Smooth muscle cell (in vitro differentiated cells): Measurements from ENCODE around the gene SHANK3. TPM values are rescaled to one million over a fixed set of nuclear protein-coding genes. Genes with fewer than 3 reads are reported as not detected.
A peak's percentile ranks its signal among the peaks of the same experiment; 100 is the strongest.

Experiments used
- DNase-seq: peaks from one replicate; lab custom pipeline; 2025; ENCODE audit not compliant: unreplicated experiment; lab: John Stamatoyannopoulos, UW
- H2AFZ ChIP-seq: fragments of 200-600 bp; sonication (generic); 2 replicates; pipeline ENCODE4 v1.6.0; 2016; ENCODE audit warnings: antibody characterized with exemption, low read depth, mild to moderate bottlenecking
- H3F3A ChIP-seq: fragments of 200-600 bp; sonication (generic); 2 replicates; pipeline ENCODE4 v1.6.0; 2017; ENCODE audit warnings: antibody characterized with exemption, low read depth
- H3K27ac ChIP-seq: fragments of 200-600 bp; sonication (generic); 2 replicates; pipeline ENCODE4 v1.5.1; 2016; ENCODE audit warnings: low read depth, mild to moderate bottlenecking
- H3K27me3 ChIP-seq: fragments of 200-600 bp; sonication (generic); 2 replicates; pipeline ENCODE4 v1.6.1; 2016; ENCODE audit warnings: low read depth, mild to moderate bottlenecking
- H3K36me3 ChIP-seq: fragments of 200-600 bp; sonication (generic); 2 replicates; pipeline ENCODE4 v1.5.1; 2016; ENCODE audit warnings: low read depth
- H3K4me1 ChIP-seq: fragments of 200-600 bp; sonication (generic); 2 replicates; pipeline ENCODE4 v1.5.1; 2016; ENCODE audit warnings: low read depth
- H3K4me2 ChIP-seq: fragments of 200-600 bp; sonication (generic); 2 replicates; pipeline ENCODE4 v1.6.0; 2016; ENCODE audit warnings: mild to moderate bottlenecking
- H3K4me3 ChIP-seq: fragments of 200-600 bp; sonication (generic); 2 replicates; pipeline ENCODE4 v1.5.1; 2016; ENCODE audit warnings: mild to moderate bottlenecking
- H3K79me2 ChIP-seq: fragments of 200-600 bp; sonication (generic); 2 replicates; pipeline ENCODE4 v1.6.0; 2016; ENCODE audit warnings: low read depth, mild to moderate bottlenecking
- H3K9ac ChIP-seq: fragments of 200-600 bp; sonication (generic); 2 replicates; pipeline ENCODE4 v1.6.0; 2016; ENCODE audit warnings: low read depth
- H3K9me3 ChIP-seq: fragments of 200-600 bp; sonication (generic); replicated peaks from 2 replicates; pipeline ENCODE4 v1.5.1; 2016; ENCODE audit warnings: low read depth
- H4K20me1 ChIP-seq: fragments of 200-600 bp; sonication (generic); 2 replicates; pipeline ENCODE4 v1.6.0; 2016; ENCODE audit warnings: low read depth
- WGBS: methylation state at CpG from one replicate; pipeline ENCODE4 v1.1.7; 2016; ENCODE audit warnings: low lambda C conversion rate; 5-methylcytosine and 5-hydroxymethylcytosine counted together
- polyA plus RNA-seq: library from polyadenylated mRNA; unstranded; fragments of >200 nt; fragmentation: Nextera tagmentation; extraction: Ambion mirVana; gene quantifications from 2 replicates; pipeline ENCODE4 v1.2.1, GENCODE V29; 2016
- total RNA-seq: library from RNA; depleted of rRNA; stranded (reverse); fragments of >200 nt; gene quantifications from 2 replicates; pipeline ENCODE4 v1.2.3, GENCODE V29; 2014
- TF ChIP-seq, protein P1 (sequence below): fragments of 200-600 bp; sonication (generic); IDR thresholded peaks from 2 replicates; pipeline ENCODE4 v1.5.1; 2017; ENCODE audit warnings: borderline replicate concordance, mild to moderate bottlenecking, antibody characterized with exemption; ENCODE audit not compliant: insufficient read depth, poor library complexity, severe bottlenecking

SHANK3 gene
- total and polyA plus RNA-seq, 2 experiments from 2014 or later, result 1.9 to 2.0 TPM

DNA sequence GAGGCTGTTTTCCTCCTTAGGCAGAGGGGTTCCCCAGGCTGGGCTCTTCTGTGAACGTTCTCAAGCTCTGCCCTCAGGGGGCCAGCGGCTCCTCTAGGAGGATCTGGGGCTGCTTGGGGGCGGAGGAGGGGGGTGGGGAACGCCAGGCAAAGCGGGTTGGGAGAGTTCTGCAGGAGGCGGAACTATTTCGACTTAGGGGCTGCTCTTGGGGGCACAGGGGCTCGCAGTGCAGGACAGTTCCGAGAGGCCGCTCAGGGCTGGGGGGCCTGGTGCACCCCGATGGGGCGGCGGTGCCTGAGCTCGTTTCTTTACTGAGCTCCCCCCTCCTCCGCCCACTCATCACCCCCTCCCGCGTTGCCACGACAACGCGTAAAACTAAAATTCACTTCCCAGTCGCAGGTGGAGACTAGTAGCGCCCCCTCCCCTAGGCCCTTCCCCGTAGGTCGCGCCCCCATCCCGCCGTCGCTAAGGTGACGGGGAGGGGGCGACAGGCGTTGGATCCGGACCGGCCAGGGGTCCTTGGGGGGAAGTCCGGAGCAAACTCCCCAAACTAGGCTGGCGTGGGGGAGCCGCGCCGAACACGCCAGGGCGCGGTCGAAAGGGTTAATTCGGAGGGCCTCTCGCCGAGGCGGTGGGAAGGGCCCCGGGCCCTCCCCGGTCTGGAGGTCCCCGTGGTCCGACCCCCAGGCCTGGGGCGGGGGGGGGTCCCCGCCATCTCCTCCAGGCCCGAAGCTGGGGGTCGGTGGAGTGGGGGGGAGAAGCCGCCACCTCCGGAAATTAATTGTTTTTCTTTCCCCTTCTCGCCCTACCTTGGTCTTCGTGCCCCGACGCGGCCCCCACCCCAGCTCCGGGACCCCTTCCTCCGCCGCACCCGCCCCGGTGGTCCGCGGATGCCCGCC lies 857 bp downstream of the SHANK3 start:
- Histone ChIP-seq H4K20me1 (no peaks in the 10 kb centered on the region), H3K27me3 (no peaks in the 10 kb centered on the region), H3K4me2 (peak overlapping the region; percentile 88), H3F3A (no peaks in the 10 kb centered on the region), H3K9me3 (no peaks in the 10 kb centered on the region), H3K79me2 (no peaks in the 10 kb centered on the region), H3K36me3 (no peaks in the 10 kb centered on the region), H3K4me1 (peaks cover 7% of the 10 kb centered on the region), H3K4me3 (peak overlapping the region; percentile 48), H3K9ac (no peak overlapping the region), H3K27ac (no peak overlapping the region), H2AFZ (no peak overlapping the region)
- DNase-seq, result no peak
- 11% methylated on average over 34 of the region's 69 CpGs for WGBS
- TF ChIP-seq, protein P1, sequence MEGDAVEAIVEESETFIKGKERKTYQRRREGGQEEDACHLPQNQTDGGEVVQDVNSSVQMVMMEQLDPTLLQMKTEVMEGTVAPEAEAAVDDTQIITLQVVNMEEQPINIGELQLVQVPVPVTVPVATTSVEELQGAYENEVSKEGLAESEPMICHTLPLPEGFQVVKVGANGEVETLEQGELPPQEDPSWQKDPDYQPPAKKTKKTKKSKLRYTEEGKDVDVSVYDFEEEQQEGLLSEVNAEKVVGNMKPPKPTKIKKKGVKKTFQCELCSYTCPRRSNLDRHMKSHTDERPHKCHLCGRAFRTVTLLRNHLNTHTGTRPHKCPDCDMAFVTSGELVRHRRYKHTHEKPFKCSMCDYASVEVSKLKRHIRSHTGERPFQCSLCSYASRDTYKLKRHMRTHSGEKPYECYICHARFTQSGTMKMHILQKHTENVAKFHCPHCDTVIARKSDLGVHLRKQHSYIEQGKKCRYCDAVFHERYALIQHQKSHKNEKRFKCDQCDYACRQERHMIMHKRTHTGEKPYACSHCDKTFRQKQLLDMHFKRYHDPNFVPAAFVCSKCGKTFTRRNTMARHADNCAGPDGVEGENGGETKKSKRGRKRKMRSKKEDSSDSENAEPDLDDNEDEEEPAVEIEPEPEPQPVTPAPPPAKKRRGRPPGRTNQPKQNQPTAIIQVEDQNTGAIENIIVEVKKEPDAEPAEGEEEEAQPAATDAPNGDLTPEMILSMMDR, result no peak

DNA sequence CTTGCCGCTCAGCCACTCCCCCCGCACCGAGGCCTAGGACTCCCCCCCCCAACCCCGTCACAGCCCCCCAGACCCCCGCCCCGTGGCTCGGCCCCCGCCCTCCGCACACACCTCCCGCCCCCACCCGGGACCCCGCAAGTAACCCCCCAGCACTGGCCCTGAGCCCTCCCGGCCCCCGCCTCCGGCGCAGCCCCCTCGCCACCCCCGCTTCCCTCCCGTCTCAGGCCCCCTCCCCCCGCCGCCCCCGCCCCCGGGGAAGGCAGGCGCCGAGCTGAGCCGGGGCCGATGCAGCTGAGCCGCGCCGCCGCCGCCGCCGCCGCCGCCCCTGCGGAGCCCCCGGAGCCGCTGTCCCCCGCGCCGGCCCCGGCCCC lies 1.5 kb downstream of the SHANK3 start:
- H3K36me3 ChIP-seq, result no peaks in the 10 kb centered on the region
- no peaks in the 10 kb centered on the region for H3K27me3 ChIP-seq
- DNase-seq, result no peak
- no peaks in the 10 kb centered on the region for H4K20me1 ChIP-seq
- H3K79me2 ChIP-seq, result no peaks in the 10 kb centered on the region
- no peak overlapping the region for H3K27ac ChIP-seq
- H2AFZ ChIP-seq, result no peak overlapping the region
- peaks cover 7% of the 10 kb centered on the region for H3K4me1 ChIP-seq
- no peaks in the 10 kb centered on the region for H3F3A ChIP-seq
- no peak overlapping the region for H3K9ac ChIP-seq
- peak overlapping the region; percentile 48 for H3K4me3 ChIP-seq
- TF ChIP-seq, protein P1, result no peak
- 0% methylated on average over 1 of the region's 43 CpGs for WGBS
- H3K4me2 ChIP-seq, result peak overlapping the region; percentile 88
- H3K9me3 ChIP-seq, result no peaks in the 10 kb centered on the region

DNA sequence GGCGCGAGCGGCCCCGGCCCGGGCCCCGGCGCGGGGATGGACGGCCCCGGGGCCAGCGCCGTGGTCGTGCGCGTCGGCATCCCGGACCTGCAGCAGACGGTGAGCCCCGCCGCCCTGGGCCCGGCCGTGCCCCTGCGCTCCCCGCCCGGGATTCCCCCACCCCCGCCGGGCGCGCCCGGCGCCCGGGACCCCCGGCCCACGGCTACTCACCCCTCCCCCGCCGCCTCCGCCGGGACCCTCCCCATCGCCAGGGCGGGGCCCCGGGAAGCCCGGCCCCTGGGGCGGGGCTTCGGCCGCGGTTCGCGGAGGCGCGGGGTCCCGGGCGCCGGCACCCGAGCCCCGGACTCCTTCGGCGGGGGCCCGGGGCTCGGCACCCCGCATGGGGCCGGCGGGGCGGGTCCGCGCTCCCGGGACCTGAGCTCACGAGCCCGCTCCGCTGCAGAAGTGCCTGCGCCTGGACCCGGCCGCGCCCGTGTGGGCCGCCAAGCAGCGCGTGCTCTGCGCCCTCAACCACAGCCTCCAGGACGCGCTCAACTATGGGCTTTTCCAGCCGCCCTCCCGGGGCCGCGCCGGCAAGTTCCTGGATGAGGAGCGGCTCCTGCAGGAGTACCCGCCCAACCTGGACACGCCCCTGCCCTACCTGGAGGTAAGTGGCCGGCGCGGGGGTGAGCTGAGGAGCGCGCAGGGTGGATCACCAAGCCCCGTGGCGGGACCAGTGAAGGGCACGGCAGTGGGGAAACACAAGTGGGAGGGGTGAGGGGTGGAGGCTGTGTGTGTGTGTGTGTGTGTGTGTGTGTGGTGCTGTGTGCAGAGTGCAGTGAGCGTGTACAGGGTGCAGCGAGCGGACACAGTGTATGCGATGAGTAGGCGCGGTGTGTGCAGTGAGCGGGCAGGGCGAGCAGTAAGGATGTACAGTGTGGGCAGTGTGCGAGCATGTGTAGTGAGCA lies 2.3 kb downstream of the SHANK3 start:
- Histone ChIP-seq H3K27ac (no peak overlapping the region), H2AFZ (peak overlapping the region; percentile 74), H3K4me2 (peak overlapping the region; percentile 94), H3K36me3 (no peaks in the 10 kb centered on the region), H3K79me2 (no peaks in the 10 kb centered on the region), H3K4me1 (peaks cover 7% of the 10 kb centered on the region), H4K20me1 (no peaks in the 10 kb centered on the region), H3K27me3 (no peaks in the 10 kb centered on the region), H3K9ac (no peak overlapping the region), H3K4me3 (peak overlapping the region; percentile 53), H3K9me3 (no peaks in the 10 kb centered on the region), H3F3A (no peaks in the 10 kb centered on the region)
- TF ChIP-seq, protein P1, result no peak
- 13% methylated on average over 33 of the region's 105 CpGs for WGBS
- no peak for DNase-seq
